GM18868 (cell line): ENCODE data around the gene PFDN6.
"Not testable (repeated sequence)": the region's sequence is repeated elsewhere in the genome, so short reads cannot be mapped to it uniquely, and the experiment has no call there.

Experiments used
- ATAC-seq: cut with Tn5 transposase; IDR thresholded peaks from one replicate; pipeline ENCODE4 v1.9.1; 2021; ENCODE audit warnings: mild to moderate bottlenecking, moderate library complexity; ENCODE audit not compliant: unreplicated experiment

PFDN6 gene

DNA sequence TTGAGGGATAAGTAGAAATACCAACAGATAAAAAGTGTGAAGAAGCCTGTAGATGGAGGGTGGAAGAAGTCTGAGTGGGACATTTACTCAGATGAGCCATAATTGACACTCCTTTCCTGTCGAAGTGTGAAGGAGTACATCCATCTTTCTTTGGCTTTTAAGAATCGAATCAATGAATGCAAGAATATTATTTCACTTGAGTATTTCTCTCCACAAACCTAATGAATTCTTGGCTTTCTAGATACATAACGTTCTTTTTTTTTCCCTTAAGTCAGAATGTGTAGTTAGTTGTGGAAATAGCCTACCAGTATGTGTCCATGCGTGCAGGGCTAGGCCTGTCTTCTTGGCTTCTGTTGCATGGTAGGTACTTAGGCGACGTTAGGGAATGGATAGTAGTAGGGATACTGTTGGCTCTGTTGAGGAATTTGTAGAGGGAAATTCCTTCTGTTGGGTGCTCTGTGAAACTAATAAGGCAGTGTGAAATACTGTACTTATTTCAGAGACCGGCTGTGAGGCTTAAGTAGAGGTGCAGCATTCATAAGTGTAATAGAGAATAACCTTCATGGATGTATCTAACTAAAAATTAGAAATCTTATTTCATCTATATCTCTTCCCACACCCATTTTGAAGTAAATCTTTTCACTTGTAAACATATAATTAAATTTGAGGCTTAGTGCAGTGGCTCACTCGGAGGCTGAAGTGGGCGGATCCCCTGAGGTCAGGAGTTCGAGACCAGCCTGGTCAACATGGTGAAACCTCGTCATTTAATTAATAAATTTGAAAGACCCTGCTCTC is 16.1 kb upstream of the PFDN6 start:
- ATAC-seq: no peak

GRCh38 chr6:33273924-33274902 is 15.2 kb upstream of the PFDN6 start:
- no peak for ATAC-seq

- ATAC-seq: not testable (repeated sequence)
Observed at GRCh38 chr6:33275795-33276580, 13.4 kb upstream of the PFDN6 start.

DNA sequence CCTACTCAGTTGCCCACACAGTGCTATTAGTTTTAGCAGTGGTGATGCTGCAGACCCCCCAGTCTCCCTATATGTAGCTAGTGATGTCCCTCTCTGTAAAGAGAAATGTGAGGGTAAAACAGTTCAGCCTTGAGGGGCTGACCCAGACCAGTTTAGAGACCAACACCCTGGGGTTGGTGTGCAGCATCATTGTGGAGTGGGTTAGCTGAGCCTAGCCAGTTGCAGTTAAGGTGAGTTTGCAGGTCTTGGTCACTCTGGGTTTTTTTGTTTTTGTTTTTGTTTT is 12.9 kb upstream of the PFDN6 start:
- ATAC-seq: no peak

DNA sequence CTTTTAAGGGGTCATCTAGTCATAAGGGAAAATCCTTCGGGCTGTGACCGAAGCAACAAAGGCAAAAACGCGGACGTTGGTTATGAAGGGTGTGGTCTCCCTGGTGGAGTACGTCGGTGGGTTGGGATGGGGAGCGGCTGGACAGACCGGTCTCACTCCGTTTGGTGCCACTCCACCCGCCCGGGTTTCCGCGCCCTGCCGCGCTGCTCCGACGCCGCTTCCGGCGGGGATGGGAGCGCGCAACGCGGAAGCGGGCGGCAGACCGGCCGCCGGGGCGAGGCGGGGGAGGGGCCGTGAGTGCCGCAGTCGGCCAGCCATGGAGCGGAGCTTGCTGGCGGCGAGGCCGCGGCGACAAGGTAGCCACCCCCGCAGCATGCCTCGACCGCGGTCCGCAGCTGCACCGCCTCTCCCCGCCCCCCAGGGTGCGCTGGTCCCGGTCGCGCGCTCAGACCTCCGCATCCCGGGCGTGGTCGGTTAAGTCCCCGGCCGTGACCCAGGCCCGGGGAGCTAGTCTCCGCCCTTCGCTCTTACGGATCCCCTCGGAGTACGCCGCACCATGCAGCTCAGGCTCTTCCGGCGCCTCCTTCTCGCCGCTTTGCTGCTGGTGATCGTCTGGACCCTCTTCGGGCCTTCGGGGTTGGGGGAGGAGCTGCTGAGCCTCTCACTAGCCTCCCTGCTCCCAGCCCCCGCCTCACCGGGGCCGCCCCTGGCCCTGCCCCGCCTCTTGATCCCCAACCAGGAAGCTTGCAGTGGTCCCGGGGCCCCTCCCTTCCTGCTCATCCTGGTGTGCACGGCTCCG is 12.3 kb upstream of the PFDN6 start, which contains the start of gene B3GALT4:
Gene B3GALT4 (plus strand): TSS at position 260 of the 799 bp plus-strand sequence. CDS start 297 bp downstream, at position 557.
- peak; percentile 63 for ATAC-seq

GRCh38 chr6:33277663-33278391 is 11.6 kb upstream of the PFDN6 start:
- no peak for ATAC-seq

- ATAC-seq: no peak
Observed at GRCh38 chr6:33278392-33278741, 11.0 kb upstream of the PFDN6 start.

- ATAC-seq: no peak
Observed at GRCh38 chr6:33278810-33279209, 10.6 kb upstream of the PFDN6 start.

DNA sequence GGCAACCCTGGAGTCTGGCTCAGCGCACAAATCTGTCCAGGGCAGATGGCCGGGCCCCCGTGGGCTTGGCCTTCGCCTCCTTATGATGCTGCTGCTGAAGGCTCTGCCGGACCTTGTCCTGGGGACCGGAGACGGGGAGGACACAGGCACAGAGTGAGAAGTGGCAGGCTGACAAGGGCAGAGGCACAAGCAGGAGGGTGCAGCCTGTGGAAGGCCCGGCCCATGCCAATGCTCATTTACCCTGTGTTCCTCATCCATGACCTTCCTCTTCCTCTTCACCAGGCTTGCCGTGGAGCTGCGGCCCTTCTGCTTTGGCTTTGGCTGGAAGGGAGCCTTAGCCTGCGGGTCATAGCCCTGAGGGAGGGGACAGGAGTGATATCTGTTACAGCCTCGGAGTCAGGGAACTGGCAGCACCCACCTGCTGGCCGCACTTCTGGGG is 10.1 kb upstream of the PFDN6 start:
- no peak for ATAC-seq

DNA sequence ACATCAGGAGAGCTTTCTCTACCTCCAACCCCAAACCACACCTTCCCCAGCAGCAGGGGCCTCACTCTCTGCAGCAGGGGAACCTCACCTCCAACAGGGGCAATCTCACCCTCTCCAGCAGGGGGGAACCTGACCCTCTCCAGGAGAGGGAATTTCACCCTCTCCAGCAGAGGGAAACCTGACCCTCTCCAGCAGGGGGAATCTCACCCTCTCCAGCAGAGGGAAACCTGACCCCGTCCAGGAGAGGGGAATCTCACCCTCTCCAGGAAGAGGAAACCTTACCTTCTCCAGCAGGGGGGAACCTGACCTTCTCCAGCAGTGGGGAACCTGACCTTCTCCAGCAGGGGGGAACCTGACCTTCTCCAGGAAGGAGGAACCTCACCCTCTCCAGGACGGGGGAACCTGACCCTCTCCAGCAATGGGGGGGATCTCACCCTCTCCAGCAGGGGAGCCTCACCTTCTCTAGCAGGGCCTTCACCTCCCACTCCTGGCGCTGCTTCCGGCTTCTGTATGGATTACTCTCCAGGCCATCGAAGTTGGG is 9.4 kb upstream of the PFDN6 start:
- no peak for ATAC-seq

DNA sequence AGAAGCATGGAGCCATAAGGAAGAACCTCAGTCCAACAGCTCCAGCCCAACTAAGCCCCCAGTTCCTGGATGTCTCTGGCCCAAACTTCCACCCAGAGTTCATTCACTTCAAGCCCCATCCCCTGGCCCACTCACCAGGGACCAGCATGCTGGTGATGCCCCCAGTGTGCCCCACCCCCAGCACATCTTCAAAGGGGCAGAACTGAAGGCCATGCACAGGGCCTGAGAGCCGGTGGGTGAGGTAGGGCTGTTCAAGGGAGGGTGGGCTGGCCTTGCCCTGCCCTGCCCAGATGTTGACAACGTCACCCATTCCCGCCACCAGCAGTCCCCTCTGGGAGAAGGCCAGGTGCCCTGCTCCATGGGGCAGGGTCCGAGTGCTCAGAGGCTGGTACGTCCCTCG is 8.9 kb upstream of the PFDN6 start:
- ATAC-seq: no peak

- not testable (repeated sequence) for ATAC-seq
Observed at GRCh38 chr6:33285214-33285613, 4.2 kb upstream of the PFDN6 start.

GRCh38 chr6:33286946-33287914 is 2.2 kb upstream of the PFDN6 start:
- ATAC-seq: no peak

- peak; percentile 9 for ATAC-seq
Observed at GRCh38 chr6:33288141-33288920, 1.1 kb upstream of the PFDN6 start.

GRCh38 chr6:33289784-33290315 is 449 bp downstream of the PFDN6 start:
- peak; percentile 17 for ATAC-seq

DNA sequence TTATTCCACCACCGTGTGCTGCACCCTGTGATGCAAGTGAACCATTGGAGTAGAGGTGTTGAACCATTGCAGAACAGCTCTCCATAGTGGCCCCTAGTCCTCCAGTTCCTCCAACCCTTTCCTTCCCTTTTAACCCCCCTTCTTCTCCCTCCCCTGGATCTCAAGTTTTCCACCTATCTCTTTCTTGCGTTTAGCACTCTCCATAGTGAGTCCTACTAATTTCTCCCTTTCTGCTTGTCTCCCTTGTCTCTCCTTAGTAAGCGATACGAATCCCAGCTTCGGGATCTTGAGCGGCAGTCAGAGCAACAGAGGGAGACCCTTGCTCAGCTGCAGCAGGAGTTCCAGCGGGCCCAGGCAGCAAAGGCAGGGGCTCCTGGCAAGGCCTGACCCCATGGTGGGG is 1.1 kb downstream of the PFDN6 start:
- ATAC-seq: no peak

- no peak for ATAC-seq
Observed at GRCh38 chr6:33292996-33293682, 3.7 kb downstream of the PFDN6 start.
